ENCODE data around the gene TNFRSF18.

The TNFRSF18 gene

GRCh38 chr1:1211541-1212441 is 5.4 kb upstream of the TNFRSF18 start:
- no peak for TF ChIP-seq JUND (IDR thresholded peaks at IDR 0.05; ENCODE audit: low read depth)
- no peak for DNase-seq (ENCODE audit: low read depth in 1 of 2, low spot score in 1 of 2)
- in situ Hi-C loops (cut with HindIII; ENCODE audit: low pct_unique_long_range_greater_than_20kb, low sequenced_read_pairs): no loop called here

DNA sequence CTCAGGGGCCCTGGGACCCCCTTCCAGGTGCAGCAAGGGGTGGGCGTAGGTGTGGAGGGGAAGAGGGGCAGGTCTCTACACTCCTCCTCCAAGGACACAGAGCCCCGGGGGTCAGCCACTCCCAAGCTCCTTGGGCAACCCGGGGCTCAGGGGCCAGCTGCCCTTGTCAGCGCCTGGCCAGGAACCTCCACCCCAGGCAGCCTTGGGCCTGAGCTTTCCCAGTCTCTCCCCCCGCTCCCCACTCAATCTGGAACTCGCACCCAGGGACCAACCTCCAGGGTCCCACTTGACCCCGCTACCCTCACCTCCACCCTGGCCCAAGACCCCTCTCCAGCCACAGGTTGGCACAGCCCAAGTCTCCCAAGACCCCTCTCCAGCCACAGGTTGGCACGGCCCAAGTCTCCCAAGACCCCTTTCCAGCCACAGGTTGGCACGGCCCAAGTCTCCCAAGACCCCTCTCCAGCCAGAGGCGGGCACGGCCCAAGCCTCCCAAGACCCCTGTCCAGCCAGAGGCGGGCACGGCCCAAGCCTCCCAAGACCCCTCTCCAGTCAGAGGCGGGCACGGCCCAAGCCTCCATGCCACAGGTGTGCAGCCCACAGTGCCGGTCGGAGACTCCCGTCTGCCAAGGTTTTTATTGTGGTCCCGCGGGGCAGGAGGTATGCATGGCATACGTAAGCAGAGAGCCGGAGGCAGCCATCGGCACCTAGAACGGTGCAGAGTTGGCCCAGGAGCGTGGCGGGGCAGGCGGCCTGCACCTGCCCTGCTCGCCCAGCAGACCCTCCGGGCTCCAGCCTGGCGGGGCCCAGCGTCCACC is 4.5 kb upstream of the TNFRSF18 start:
- in situ Hi-C loops (cut with HindIII; ENCODE audit: low pct_unique_long_range_greater_than_20kb, low sequenced_read_pairs): no loop called here
- no peak for DNase-seq (ENCODE audit: low read depth in 1 of 2, low spot score in 1 of 2)
- TF ChIP-seq JUND (IDR thresholded peaks at IDR 0.05; ENCODE audit: low read depth): no peak

DNA sequence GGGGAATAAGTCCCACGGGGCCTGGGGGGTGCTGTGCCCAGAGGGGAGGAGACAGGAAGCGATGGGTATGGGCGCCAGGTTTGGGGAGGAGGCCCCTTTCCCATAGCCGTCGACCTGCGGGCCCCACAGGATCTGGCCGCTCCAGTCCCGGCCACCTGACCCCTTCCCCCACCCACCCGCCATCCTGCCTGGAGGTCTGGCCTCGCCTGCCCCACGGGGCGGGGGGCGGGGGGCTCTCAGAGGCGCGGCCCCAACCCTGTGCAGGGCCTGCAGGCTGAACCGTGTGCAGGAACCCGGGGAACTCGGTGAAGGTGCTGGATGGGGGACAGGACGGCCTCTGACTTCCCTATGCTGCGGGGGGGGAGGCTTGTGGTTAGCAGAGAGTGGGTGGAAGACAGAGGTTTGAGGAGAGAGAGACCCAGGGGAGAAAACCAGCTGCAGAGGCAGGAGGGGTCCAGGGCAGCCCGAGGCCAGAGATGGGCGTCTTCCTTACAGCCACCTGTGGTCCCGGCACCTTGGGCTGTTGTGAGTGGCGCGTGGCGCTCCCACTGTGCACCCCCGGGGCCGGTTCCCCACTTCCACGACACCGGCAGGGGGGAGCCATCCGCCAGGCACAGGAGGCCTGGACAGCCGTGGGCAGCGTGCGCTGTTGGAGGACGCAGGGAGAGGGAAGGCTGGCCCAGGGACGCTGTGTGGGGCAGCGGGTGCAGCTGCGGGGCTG is 2.5 kb upstream of the TNFRSF18 start:
- no peak for DNase-seq (ENCODE audit: low read depth in 1 of 2, low spot score in 1 of 2)
- in situ Hi-C loops (cut with HindIII; ENCODE audit: low pct_unique_long_range_greater_than_20kb, low sequenced_read_pairs): no loop called here
- TF ChIP-seq JUND (IDR thresholded peaks at IDR 0.05; ENCODE audit: low read depth): no peak

DNA sequence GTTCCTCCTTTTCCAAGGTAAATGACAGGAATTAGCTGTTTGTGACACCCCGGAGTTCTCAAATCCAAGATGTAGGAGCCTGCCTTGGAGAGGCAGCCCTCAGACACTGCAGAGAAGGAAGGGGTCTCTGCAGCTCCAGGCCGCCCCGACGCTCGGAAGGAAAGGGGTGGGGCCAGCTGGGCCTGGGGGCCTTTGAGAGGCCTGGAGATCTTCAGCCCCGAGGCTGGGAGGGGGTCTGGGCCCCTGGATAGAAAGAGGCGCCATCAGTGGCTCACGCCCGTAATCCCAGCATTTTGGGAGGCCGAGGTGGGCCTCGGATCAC is 1.1 kb upstream of the TNFRSF18 start:
- TF ChIP-seq JUND (IDR thresholded peaks at IDR 0.05; ENCODE audit: low read depth): no peak
- no peak for DNase-seq (ENCODE audit: low read depth in 1 of 2, low spot score in 1 of 2)
- in situ Hi-C loops (cut with HindIII; ENCODE audit: low pct_unique_long_range_greater_than_20kb, low sequenced_read_pairs): no loop called here

- DNase-seq (ENCODE audit: low read depth in 1 of 2, low spot score in 1 of 2): no peak
- in situ Hi-C loops (cut with HindIII; ENCODE audit: low pct_unique_long_range_greater_than_20kb, low sequenced_read_pairs): no loop called here
- no peak for TF ChIP-seq JUND (IDR thresholded peaks at IDR 0.05; ENCODE audit: low read depth)
Observed at GRCh38 chr1:1206966-1207531, 657 bp upstream of the TNFRSF18 start.

- DNase-seq (ENCODE audit: low read depth in 1 of 2, low spot score in 1 of 2): no peak
- in situ Hi-C loops (cut with HindIII; ENCODE audit: low pct_unique_long_range_greater_than_20kb, low sequenced_read_pairs): no loop called here
- no peak for TF ChIP-seq JUND (IDR thresholded peaks at IDR 0.05; ENCODE audit: low read depth)
Observed at GRCh38 chr1:1205769-1206375, 520 bp downstream of the TNFRSF18 start.

DNA sequence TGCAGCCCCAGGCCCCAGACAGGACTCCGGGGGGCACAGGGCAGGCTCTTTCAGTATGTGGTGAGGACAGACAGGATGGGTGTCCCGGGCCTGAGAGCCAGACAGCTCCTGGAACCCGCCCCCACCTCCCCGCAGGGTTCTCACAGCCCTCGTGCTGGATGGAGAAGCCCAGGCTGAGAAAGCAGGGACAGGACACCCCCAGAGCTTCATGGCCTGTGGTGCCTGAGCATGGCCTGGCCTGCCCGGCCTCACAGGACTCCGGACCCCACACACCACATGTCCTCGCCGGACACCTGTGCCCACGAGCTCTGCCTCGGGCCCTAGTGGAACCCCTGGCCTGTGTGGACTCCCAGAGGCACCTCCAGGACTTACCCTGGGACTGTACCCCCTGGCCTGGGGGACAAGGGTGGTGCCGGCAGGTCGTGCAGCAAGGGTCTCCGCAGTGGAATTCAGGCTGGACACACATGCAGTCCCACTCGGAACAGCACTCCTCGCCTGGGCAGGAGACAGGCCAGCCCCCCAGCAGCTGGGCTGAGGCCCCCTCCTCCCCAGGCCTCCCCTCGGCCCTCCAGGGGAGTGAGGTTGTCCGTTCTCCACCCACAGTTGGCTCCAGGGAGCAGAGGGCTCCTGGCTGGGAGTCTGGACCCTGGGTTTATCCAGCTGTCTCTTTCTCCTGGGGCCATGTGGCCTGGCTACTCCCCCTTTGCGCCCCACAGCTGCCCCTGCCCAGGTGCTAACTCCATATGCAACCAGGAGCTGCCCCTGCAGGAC is 1.2 kb downstream of the TNFRSF18 start:
- no peak for TF ChIP-seq JUND (IDR thresholded peaks at IDR 0.05; ENCODE audit: low read depth)
- in situ Hi-C loops (cut with HindIII; ENCODE audit: low pct_unique_long_range_greater_than_20kb, low sequenced_read_pairs): no loop called here
- DNase-seq (ENCODE audit: low read depth in 1 of 2, low spot score in 1 of 2): no peak

GRCh38 chr1:1204425-1204920 is 1.9 kb downstream of the TNFRSF18 start:
- DNase-seq (ENCODE audit: low read depth in 1 of 2, low spot score in 1 of 2): no peak
- in situ Hi-C loops (cut with HindIII; ENCODE audit: low pct_unique_long_range_greater_than_20kb, low sequenced_read_pairs): no loop called here
- TF ChIP-seq JUND (IDR thresholded peaks at IDR 0.05; ENCODE audit: low read depth): no peak

DNA sequence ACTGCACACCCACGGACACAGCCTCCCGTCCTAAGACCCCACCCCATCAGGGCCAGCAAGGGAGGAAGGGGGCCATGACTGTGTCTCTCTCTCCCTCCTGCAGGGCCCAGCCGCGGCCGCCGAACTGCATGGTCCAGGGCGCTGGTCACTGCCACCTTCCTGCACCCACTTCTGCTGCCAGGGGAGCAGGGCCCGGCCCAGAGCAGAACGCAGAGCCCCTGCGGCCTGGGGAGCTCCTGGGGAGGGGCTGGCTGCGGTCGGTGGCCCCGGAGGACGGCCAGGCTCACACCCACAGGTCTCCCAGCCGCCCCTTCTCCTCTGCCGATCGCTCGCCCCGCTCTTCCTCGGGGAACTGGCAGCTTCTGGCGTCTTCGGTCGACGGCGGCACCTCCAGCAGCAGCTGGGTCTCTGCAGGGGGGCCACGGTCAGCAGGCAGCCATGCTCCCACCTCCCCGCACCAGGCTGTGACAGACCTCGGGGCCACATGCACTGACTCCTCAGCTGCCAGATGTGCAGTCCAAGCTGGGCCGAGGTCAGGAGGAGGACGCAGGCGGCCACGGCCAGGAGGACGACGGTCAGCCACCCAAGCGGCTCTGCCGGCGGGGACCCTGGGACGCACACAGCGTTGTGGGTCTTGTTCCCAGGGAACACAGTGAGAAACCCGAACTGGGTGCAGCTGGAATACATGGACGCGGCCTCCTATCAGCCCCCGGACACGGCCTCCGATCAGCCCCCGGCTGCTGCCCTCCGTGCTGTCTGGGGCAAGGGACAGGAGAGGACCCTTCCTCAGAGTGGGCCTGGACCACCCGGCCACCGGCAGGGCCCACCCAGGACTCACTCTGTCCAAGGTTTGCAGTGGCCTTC is 2.6 kb downstream of the TNFRSF18 start:
- in situ Hi-C loops (cut with HindIII; ENCODE audit: low pct_unique_long_range_greater_than_20kb, low sequenced_read_pairs): no loop called here
- DNase-seq (ENCODE audit: low read depth in 1 of 2, low spot score in 1 of 2): no peak

GRCh38 chr1:1202831-1203560 is 3.4 kb downstream of the TNFRSF18 start:
- in situ Hi-C loops (cut with HindIII; ENCODE audit: low pct_unique_long_range_greater_than_20kb, low sequenced_read_pairs): no loop called here
- no peak for TF ChIP-seq JUND (IDR thresholded peaks at IDR 0.05; ENCODE audit: low read depth)
- DNase-seq (ENCODE audit: low read depth in 1 of 2, low spot score in 1 of 2): no peak

More for the DNA sequence above, 2.6 kb downstream of the TNFRSF18 start:
- no peak for TF ChIP-seq JUND (IDR thresholded peaks at IDR 0.05; ENCODE audit: low read depth)

Data from T47D (cell line).